ENCODE results near the gene OCA2.

The OCA2 gene

GRCh38 chr15:27871902-27872260 is 227.2 kb downstream of the OCA2 start:
- no peak for DNase-seq
- no peaks in the 10 kb centered on the region for H3K27me3 ChIP-seq (replicated peaks)
- in situ Hi-C loops (cut with HindIII; ENCODE audit: low pct_ligation_motif_present, low sequenced_read_pairs), result no loop called here
- H3K27ac ChIP-seq, result no peak overlapping the region
- no peaks in the 10 kb centered on the region for H3K36me3 ChIP-seq (replicated peaks)
- TF ChIP-seq CTCF (IDR thresholded peaks at IDR 0.05; ENCODE audit: low read depth, low read length, missing control alignments), result no peak
- H3K4me3 ChIP-seq (ENCODE audit: low read depth, low read length), result no peak overlapping the region

DNA sequence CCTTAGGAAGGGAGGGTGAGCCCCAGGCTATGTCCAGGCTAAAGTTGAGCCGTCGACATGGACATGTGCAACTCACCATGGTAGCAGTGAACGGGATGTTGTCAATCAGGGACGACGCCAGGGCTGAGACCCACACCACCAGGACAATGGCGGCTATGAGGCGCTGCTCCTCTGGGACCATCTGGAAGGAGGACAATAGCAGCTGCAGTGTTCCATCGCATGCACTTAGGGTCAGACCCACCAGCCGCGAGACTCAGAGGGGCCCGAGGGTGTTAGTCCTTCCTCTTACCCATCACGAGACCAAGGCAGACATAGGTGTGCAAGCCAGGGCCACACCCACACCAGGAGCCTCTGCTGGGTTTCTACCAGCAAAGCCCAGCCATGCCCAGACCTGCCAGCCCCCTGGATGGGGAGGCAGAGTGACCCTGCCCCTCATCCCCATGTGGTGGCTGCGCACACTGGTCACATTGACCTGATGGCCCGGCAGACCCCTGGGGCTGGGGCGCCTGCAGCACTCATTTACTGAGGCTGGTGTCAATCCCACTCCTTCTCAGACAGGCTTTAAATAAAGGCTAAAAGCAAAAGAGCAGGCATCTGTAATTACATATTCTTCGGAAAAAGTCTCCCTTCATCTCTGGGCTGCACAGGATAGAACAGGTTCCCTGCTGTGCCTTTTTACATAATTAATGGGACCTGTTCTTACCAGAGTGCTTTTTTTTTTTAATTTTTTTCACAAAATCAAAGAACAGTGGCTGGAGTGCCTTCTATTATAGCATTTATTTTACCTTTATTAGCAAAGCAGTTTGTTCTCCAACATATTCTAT is 227.8 kb downstream of the OCA2 start:
- DNase-seq, result no peak
- TF ChIP-seq CTCF (IDR thresholded peaks at IDR 0.05; ENCODE audit: low read depth, low read length, missing control alignments), result no peak
- Histone ChIP-seq H3K27me3 (replicated peaks) (no peaks in the 10 kb centered on the region), H3K4me3 (ENCODE audit: low read depth, low read length) (no peak overlapping the region), H3K36me3 (replicated peaks) (no peaks in the 10 kb centered on the region), H3K27ac (no peak overlapping the region)
- in situ Hi-C loops (cut with HindIII; ENCODE audit: low pct_ligation_motif_present, low sequenced_read_pairs), result no loop called here

GRCh38 chr15:27870320-27870719 is 228.8 kb downstream of the OCA2 start:
- no peak for TF ChIP-seq CTCF (IDR thresholded peaks at IDR 0.05; ENCODE audit: low read depth, low read length, missing control alignments)
- H3K27ac ChIP-seq, result no peak overlapping the region
- DNase-seq, result no peak
- no peak overlapping the region for H3K4me3 ChIP-seq (ENCODE audit: low read depth, low read length)
- in situ Hi-C loops (cut with HindIII; ENCODE audit: low pct_ligation_motif_present, low sequenced_read_pairs), result no loop called here
- no peaks in the 10 kb centered on the region for H3K27me3 ChIP-seq (replicated peaks)
- H3K36me3 ChIP-seq (replicated peaks), result no peaks in the 10 kb centered on the region

- Histone ChIP-seq H3K4me3 (ENCODE audit: low read depth, low read length) (no peak overlapping the region), H3K27ac (no peak overlapping the region), H3K36me3 (replicated peaks) (no peaks in the 10 kb centered on the region), H3K27me3 (replicated peaks) (no peaks in the 10 kb centered on the region)
- TF ChIP-seq CTCF (IDR thresholded peaks at IDR 0.05; ENCODE audit: low read depth, low read length, missing control alignments), result no peak
- DNase-seq, result no peak
- in situ Hi-C loops (cut with HindIII; ENCODE audit: low pct_ligation_motif_present, low sequenced_read_pairs), result no loop called here
These were observed 229.3 kb downstream of the OCA2 start for GRCh38 chr15:27869697-27870281.

- Histone ChIP-seq H3K4me3 (ENCODE audit: low read depth, low read length) (no peak overlapping the region), H3K36me3 (replicated peaks) (no peaks in the 10 kb centered on the region), H3K27me3 (replicated peaks) (no peaks in the 10 kb centered on the region), H3K27ac (no peak overlapping the region)
- DNase-seq, result no peak
- TF ChIP-seq CTCF (IDR thresholded peaks at IDR 0.05; ENCODE audit: low read depth, low read length, missing control alignments), result no peak
- in situ Hi-C loops (cut with HindIII; ENCODE audit: low pct_ligation_motif_present, low sequenced_read_pairs), result no loop called here
These were observed 230.2 kb downstream of the OCA2 start for GRCh38 chr15:27868828-27869404.
